NB4 (cell line): Measurements from ENCODE around the gene USH2A.

ENCODE experiments used
- POLR2A ChIP-seq: IDR thresholded peaks from 2 replicates; pipeline ENCODE4 v1.6.1; 2011; ENCODE audit warnings: mild to moderate bottlenecking; ENCODE audit not compliant: insufficient read length; ENCODE audit errors: extremely low read depth
- TF ChIP-seq, protein P1 (sequence below): IDR thresholded peaks from one replicate; pipeline ENCODE4 v1.5.1; 2012; ENCODE audit warnings: low read depth, low read length

DNA sequence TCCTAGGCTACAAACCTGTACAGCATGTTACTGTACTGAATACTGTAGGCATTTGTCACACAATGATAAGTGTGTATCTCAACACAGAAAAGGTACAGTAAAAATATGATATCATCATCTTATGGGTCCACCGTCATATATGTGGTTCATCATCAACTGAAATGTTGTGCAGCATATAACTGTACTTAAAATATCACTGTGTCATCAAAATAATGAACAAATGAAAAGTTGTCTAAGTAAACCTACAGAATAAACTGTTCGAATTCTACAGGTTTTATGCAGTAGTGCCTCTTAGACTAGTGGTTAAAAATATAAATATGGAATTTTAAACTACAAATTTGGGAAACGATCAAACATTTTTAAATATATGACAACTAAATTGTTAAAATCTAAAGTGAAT lies 527.4 kb downstream of the USH2A start:
- TF ChIP-seq, protein P1, sequence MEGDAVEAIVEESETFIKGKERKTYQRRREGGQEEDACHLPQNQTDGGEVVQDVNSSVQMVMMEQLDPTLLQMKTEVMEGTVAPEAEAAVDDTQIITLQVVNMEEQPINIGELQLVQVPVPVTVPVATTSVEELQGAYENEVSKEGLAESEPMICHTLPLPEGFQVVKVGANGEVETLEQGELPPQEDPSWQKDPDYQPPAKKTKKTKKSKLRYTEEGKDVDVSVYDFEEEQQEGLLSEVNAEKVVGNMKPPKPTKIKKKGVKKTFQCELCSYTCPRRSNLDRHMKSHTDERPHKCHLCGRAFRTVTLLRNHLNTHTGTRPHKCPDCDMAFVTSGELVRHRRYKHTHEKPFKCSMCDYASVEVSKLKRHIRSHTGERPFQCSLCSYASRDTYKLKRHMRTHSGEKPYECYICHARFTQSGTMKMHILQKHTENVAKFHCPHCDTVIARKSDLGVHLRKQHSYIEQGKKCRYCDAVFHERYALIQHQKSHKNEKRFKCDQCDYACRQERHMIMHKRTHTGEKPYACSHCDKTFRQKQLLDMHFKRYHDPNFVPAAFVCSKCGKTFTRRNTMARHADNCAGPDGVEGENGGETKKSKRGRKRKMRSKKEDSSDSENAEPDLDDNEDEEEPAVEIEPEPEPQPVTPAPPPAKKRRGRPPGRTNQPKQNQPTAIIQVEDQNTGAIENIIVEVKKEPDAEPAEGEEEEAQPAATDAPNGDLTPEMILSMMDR: no peak
- no peak for TF ChIP-seq POLR2A
